ENCODE measurements around the gene C3orf52.

Gene C3orf52

GRCh38 chr3:112047264-112047663 is 38.9 kb upstream of the C3orf52 start:
- Histone ChIP-seq H3K27ac (ENCODE audit: low read length) (no peak overlapping the region), H3F3A (ENCODE audit: insufficient read depth, low read length) (no peaks in the 10 kb centered on the region), H3K4me2 (ENCODE audit: low read depth, low read length) (no peak overlapping the region), H4K20me1 (ENCODE audit: insufficient read depth, low read length) (no peaks in the 10 kb centered on the region), H3K79me2 (ENCODE audit: low read length) (no peaks in the 10 kb centered on the region), H2AFZ (ENCODE audit: low read length) (no peak overlapping the region), H3K4me3 (ENCODE audit: low read length) (no peak overlapping the region), H3K4me1 (ENCODE audit: low read length) (peaks cover 5% of the 10 kb centered on the region), H3K9ac (ENCODE audit: low read length) (no peak overlapping the region), H3K9me3 (replicated peaks; ENCODE audit: insufficient read depth, low read length) (no peaks in the 10 kb centered on the region), H3K27me3 (replicated peaks; ENCODE audit: insufficient read depth, low read length) (no peaks in the 10 kb centered on the region), H3K36me3 (replicated peaks; ENCODE audit: insufficient read depth, low read length) (no peaks in the 10 kb centered on the region), H3K9me2 (replicated peaks; ENCODE audit: insufficient read depth, low read length) (no peaks in the 10 kb centered on the region)
- TF ChIP-seq EZH2phosphoT487 (IDR thresholded peaks at IDR 0.05; ENCODE audit: low read length) = no peak
- TF ChIP-seq EZH2 (optimal IDR thresholded peaks at IDR 0.05; ENCODE audit: low read depth, low read length) = no peak
- no peak for TF ChIP-seq CTCF (IDR thresholded peaks at IDR 0.05; ENCODE audit: low read length)
- no peak for DNase-seq

GRCh38 chr3:112048911-112049310 is 37.3 kb upstream of the C3orf52 start:
- DNase-seq = no peak
- Histone ChIP-seq H3K36me3 (replicated peaks; ENCODE audit: insufficient read depth, low read length) (no peaks in the 10 kb centered on the region), H3K4me2 (ENCODE audit: low read depth, low read length) (no peak overlapping the region), H3K9me3 (replicated peaks; ENCODE audit: insufficient read depth, low read length) (no peaks in the 10 kb centered on the region), H3K4me3 (ENCODE audit: low read length) (no peak overlapping the region), H2AFZ (ENCODE audit: low read length) (no peak overlapping the region), H3K9ac (ENCODE audit: low read length) (no peak overlapping the region), H3K4me1 (ENCODE audit: low read length) (peaks cover 5% of the 10 kb centered on the region), H3K9me2 (replicated peaks; ENCODE audit: insufficient read depth, low read length) (no peaks in the 10 kb centered on the region), H3K27ac (ENCODE audit: low read length) (no peak overlapping the region), H3K27me3 (replicated peaks; ENCODE audit: insufficient read depth, low read length) (no peaks in the 10 kb centered on the region), H4K20me1 (ENCODE audit: insufficient read depth, low read length) (no peaks in the 10 kb centered on the region), H3K79me2 (ENCODE audit: low read length) (no peaks in the 10 kb centered on the region), H3F3A (ENCODE audit: insufficient read depth, low read length) (no peaks in the 10 kb centered on the region)
- TF ChIP-seq EZH2phosphoT487 (IDR thresholded peaks at IDR 0.05; ENCODE audit: low read length) (no peak), CTCF (IDR thresholded peaks at IDR 0.05; ENCODE audit: low read length) (no peak), EZH2 (optimal IDR thresholded peaks at IDR 0.05; ENCODE audit: low read depth, low read length) (no peak)

- Histone ChIP-seq H3F3A (ENCODE audit: insufficient read depth, low read length) (no peaks in the 10 kb centered on the region), H3K4me3 (ENCODE audit: low read length) (no peak overlapping the region), H2AFZ (ENCODE audit: low read length) (no peak overlapping the region), H4K20me1 (ENCODE audit: insufficient read depth, low read length) (no peaks in the 10 kb centered on the region), H3K4me1 (ENCODE audit: low read length) (no peaks in the 10 kb centered on the region), H3K27me3 (replicated peaks; ENCODE audit: insufficient read depth, low read length) (no peaks in the 10 kb centered on the region), H3K36me3 (replicated peaks; ENCODE audit: insufficient read depth, low read length) (no peaks in the 10 kb centered on the region), H3K79me2 (ENCODE audit: low read length) (no peaks in the 10 kb centered on the region), H3K27ac (ENCODE audit: low read length) (no peak overlapping the region), H3K9me3 (replicated peaks; ENCODE audit: insufficient read depth, low read length) (no peaks in the 10 kb centered on the region), H3K4me2 (ENCODE audit: low read depth, low read length) (no peak overlapping the region), H3K9me2 (replicated peaks; ENCODE audit: insufficient read depth, low read length) (no peaks in the 10 kb centered on the region), H3K9ac (ENCODE audit: low read length) (no peak overlapping the region)
- TF ChIP-seq EZH2 (optimal IDR thresholded peaks at IDR 0.05; ENCODE audit: low read depth, low read length) (no peak), CTCF (IDR thresholded peaks at IDR 0.05; ENCODE audit: low read length) (no peak), EZH2phosphoT487 (IDR thresholded peaks at IDR 0.05; ENCODE audit: low read length) (no peak)
- no peak for DNase-seq
Measured at GRCh38 chr3:112053229-112053628, 33.0 kb upstream of the C3orf52 start.

Data from MM.1S (cell line).